Left colon (tissue), 2 donors: ENCODE data around the gene TMEM191C. TPM values are rescaled to one million over a fixed set of nuclear protein-coding genes. Genes with fewer than 3 reads are reported as not detected.
A peak's percentile ranks its signal among the peaks of the same experiment; 100 is the strongest.
"Not testable (repeated sequence)": the region's sequence is repeated elsewhere in the genome, so short reads cannot be mapped to it uniquely, and the experiment has no call there.

Experiments used
- ATAC-seq: fragments of 200-7000 bp; cut with Tn5 transposase; one replicate; pipeline ENCODE4 v1.9.1; 2020; ENCODE audit warnings: mild to moderate bottlenecking, moderate library complexity
- DNase-seq, 2 donors: peaks; one replicate each; pipeline ENCODE4 v3.0.0-alpha.2; 2020
- intact Hi-C, 2 donors: fragments of 100-400 bp; cut with DNase I in 1 of 2; cut with micrococcal nuclease in 1 of 2; formaldehyde crosslinking; loops; one replicate each; pipeline versions ENCODE4 v1.11.2 to v1.14.0; 2022; cut with DNase I, micrococcal nuclease
- long read RNA-seq: library from polyadenylated mRNA; unstranded; transcript quantifications from one replicate; pipeline ENCODE4 v2.0.0, GENCODE V29; 2021
- total RNA-seq, 2 donors: library from RNA; stranded (reverse); fragmentation: NEBNext Ultra II Directional; extraction: Animal tissue kit (Norgen Biotek cat#: 25700); gene quantifications; one replicate each; pipeline ENCODE4 v1.2.1, GENCODE V29; 2021
- donor health status: DM: no; HTN: no; CAD: no.
- donor health status: DM: yes; HTN: yes; CAD: no.

The TMEM191C gene
- total RNA-seq = 1 to 10 TPM; 3.3 to 4.0 TPM
- long read RNA-seq, partial matches to known transcripts = 1 of 3 reads
- long read RNA-seq, other reads (novel, unspliced or antisense) = 2 of 3 reads

GRCh38 chr22:21467337-21468193 is at the start of gene TMEM191C:
Gene TMEM191C, plus strand, starts transcription at chr22:21467387. Its CDS starts 73 bp downstream, at chr22:21467460.
- ATAC-seq = peak; percentile 7
- DNase-seq, intact Hi-C loops: not testable (repeated sequence)

GRCh38 chr22:21417853-21418252 is 49.3 kb upstream of the TMEM191C start:
- DNase-seq (peak; percentile 33 to 60), ATAC-seq (peak; percentile 7)
- intact Hi-C loops = not testable (repeated sequence)

GRCh38 chr22:21418974-21419638 is 48.1 kb upstream of the TMEM191C start:
- intact Hi-C loops = not testable (repeated sequence)
- ATAC-seq = peak; percentile 2

GRCh38 chr22:21420180-21420763 is 46.9 kb upstream of the TMEM191C start:
- intact Hi-C loops, DNase-seq: not testable (repeated sequence)
- ATAC-seq = peak; percentile 77

More at GRCh38 chr22:21418974-21419638, 48.1 kb upstream of the TMEM191C start:
- DNase-seq = peak in 1 of 2 donors; percentile 24

- ATAC-seq, intact Hi-C loops, DNase-seq: not testable (repeated sequence)
These were observed 43.0 kb upstream of the TMEM191C start for GRCh38 chr22:21424084-21424709.

- ATAC-seq, intact Hi-C loops: not testable (repeated sequence)
These were observed 32.6 kb upstream of the TMEM191C start for GRCh38 chr22:21434378-21435233.

GRCh38 chr22:21435998-21436810 is 31.0 kb upstream of the TMEM191C start:
- ATAC-seq (peak; percentile 82), DNase-seq (peak; percentile 5 to 23)
- intact Hi-C loops = not testable (repeated sequence)

More at GRCh38 chr22:21434378-21435233, 32.6 kb upstream of the TMEM191C start:
- not testable (repeated sequence) for DNase-seq

- ATAC-seq, DNase-seq, intact Hi-C loops: not testable (repeated sequence)
These were observed 29.2 kb upstream of the TMEM191C start for GRCh38 chr22:21438013-21438412.

- ATAC-seq, DNase-seq, intact Hi-C loops: not testable (repeated sequence)
These were observed 27.1 kb upstream of the TMEM191C start for GRCh38 chr22:21440018-21440636.

GRCh38 chr22:21440676-21441075 is 26.5 kb upstream of the TMEM191C start:
- DNase-seq, intact Hi-C loops: not testable (repeated sequence)
- peak; percentile 70 for ATAC-seq

GRCh38 chr22:21441170-21441569 is 26.0 kb upstream of the TMEM191C start:
- intact Hi-C loops, ATAC-seq: not testable (repeated sequence)
- peak in 1 of 2 donors; percentile 23 for DNase-seq

- DNase-seq, intact Hi-C loops, ATAC-seq: not testable (repeated sequence)
These were observed 25.1 kb upstream of the TMEM191C start for GRCh38 chr22:21442123-21442522.

GRCh38 chr22:21442646-21443045 is 24.5 kb upstream of the TMEM191C start:
- ATAC-seq, intact Hi-C loops: not testable (repeated sequence)
- DNase-seq = peak; percentile 4 to 19

- ATAC-seq (no peak), DNase-seq (peak; percentile 4 to 19)
- intact Hi-C loops = no loop called here
These were observed 24.0 kb upstream of the TMEM191C start for GRCh38 chr22:21443057-21443734.

- DNase-seq (peak in 1 of 2 donors; percentile 18), ATAC-seq (no peak)
- intact Hi-C loops = no loop called here
These were observed 23.3 kb upstream of the TMEM191C start for GRCh38 chr22:21443735-21444421.
